HG03103 (cell line): Measurements from ENCODE around the gene CLTRN.

Experiments used
- ATAC-seq: cut with Tn5 transposase; IDR thresholded peaks from one replicate; pipeline ENCODE4 v1.9.1; 2021; ENCODE audit warnings: low read depth; ENCODE audit not compliant: unreplicated experiment

The CLTRN gene

DNA sequence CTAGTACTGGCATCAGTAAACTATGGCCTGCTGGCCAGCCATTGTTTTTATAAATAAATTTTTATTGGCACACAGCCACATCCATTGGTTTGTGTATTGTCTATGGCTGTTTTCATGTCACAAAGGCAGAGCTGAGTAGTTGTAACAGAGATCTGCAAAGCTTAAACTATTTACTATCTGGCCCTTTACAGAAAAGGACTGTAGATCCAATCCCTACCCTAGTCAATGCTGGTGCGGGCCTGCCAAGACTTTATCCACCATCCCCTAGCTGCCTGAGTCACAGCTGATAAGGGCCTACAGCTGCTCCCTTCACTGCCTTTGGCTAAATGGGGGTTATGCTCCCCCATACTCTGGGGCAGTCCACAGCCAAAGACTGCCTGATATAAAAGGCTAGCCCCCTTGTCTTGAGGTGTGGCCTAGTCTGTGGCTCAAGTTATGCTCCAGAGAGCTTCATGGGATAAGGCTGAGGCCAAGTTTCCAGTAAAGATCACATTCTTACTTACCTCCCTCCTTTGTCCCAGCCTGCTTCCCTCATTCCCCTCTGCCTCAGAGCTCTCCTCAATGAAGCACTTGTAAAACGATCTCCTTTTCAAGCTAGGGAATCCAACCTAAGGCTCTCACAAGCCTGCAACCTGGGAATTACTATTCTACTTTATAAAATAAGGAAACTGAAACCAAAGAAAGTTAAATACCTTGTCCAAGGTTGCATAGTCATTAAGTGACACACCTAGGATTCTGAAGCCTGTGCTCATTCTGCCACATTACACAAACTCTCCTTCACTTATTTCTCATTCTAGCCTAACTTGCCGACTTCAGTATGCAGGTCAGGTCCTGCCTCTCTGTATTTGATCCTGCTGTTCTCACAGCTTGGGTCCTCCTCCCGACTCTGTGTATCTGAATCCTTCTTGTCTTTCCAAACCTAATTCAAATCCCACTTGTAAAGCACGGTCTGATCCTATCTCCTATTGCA is 84.5 kb downstream of the CLTRN start:
- ATAC-seq, result no peak
